Inferior parietal cortex (tissue), 1 donor: ENCODE measurements around the gene ZNF507.
"Not testable (repeated sequence)": the region's sequence is repeated elsewhere in the genome, so short reads cannot be mapped to it uniquely, and the experiment has no call there.

Experiments used
- DNase-seq: peaks from one replicate; pipeline ENCODE4 v3.0.0-alpha.2; 2016; ENCODE audit errors: extremely low spot score

ZNF507 gene

DNA sequence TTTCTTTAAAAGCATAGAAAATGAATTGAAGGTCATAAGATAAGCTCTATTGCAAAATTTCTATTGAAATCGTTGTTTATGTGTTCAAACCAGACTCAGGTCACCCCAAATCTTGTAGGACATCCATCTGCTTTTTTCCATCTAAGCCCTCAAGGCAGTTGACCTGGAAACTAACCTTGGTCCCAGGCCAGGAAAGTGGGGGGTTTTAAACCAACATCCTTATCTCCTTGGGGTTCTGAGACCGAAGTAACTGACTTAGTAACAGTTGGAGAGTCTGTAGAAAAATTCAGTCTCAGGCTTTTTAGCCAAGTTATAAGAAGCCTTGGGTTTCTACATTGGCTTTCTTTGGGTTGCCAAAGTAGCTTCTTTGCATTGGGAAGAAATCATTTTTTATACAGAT is 23.4 kb downstream of the ZNF507 start:
- DNase-seq: no peak

DNA sequence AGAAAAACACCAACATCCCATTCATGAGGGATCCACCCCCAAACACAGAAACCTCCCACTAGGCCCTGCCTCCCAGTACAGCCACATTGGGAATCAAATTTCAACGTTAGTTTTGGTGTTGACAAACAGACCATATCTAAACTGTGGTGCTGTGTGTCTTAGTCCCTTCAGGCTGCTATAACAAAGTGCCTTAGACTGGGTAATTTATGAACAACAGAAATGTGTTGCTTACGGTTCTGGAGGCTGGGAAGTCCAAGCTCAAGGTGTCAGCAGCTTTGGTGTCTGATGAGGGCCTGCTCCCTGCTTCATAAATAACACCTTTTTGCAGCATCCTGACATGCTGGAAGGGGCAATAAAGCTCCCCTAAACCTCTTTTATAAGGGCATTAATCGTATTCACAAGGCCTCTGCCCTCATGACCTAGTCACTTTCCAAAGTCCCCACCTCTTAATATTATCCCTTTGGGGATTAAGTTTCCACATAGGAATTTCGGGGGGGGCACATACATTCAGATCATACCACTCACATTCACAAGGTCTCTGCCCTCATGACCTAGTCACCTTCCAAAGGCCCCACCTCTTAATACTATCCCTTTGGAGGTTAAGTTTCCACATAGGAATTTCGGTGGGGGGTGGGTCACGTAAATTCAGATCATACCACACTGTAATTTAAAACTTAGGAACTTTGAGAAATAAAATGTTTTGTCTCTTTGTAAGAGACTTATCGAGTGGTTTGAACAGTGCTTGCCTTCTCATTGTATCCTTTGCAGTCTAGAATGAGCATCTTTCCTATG is 27.5 kb downstream of the ZNF507 start:
- no peak for DNase-seq

DNA sequence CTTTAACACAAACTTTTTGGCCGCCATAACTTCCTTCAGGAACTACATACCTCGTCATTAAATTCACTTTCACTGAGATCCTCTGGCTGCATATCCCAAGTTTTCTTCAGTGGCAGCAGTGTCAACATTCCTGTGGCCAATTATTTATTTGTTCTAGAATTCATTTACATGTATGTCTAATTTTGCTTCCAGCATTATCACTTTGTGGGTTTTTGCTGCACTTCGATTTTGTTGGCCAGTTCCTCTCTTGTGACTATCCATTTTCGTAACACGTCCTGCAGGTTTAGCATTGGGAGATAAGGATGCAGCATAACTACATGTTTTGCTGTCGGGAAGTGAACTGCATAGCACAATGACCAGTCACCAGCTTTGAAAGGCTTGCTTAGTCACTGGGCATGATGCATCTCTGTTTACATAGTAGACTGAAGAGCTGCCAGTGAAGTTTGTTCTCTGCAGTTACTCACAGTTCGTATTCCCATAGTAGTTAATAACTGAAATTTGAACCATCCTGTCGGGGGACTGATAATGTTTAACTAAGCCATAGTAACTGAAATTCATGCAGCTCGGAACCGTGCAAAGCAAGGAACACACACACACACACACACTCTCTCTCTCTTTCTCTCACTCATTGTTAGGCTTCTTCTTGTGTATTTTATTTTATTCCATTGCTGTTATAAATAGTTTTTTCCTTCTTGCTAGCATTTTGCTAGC is 28.3 kb downstream of the ZNF507 start:
- DNase-seq: peak; percentile 68

DNA sequence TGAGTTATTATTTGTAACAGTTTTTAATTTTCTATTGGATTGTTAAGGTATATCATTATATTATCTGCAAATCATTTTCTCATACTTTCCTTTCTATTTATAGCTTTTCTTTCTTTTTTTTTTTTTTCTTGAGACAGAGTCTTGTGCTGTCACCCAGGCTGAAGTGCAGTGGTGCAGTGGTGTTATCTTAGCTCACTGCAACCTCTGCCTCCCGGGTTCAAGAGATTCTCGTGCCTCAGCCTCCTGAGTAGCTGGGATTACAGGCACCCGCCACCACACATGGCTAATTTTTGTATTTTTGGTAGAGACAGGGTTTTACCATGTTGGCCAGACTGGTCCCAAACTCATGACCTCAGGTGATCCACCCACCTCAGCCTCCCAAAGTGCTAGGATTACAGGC is 29.0 kb downstream of the ZNF507 start:
- DNase-seq: not testable (repeated sequence)

DNA sequence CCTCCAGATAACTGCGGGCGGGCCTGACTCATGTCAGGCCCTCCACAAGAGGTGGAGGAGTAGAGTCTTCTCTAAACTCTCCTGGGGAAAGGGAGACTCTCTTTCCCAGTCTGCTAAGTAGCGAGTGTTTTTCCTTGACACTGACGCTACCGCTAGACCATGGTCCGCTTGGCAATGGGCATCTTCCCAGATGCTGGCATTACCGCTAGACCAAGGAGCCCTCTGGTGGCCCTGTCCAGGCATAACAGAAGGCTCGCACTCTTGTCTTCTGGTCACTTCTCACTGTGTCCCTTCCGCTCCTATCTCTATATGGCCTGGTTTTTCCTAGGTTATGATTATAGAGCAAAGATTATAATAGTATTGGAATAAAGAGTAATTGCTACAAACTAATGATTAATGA is 31.7 kb downstream of the ZNF507 start:
- DNase-seq: not testable (repeated sequence)

DNA sequence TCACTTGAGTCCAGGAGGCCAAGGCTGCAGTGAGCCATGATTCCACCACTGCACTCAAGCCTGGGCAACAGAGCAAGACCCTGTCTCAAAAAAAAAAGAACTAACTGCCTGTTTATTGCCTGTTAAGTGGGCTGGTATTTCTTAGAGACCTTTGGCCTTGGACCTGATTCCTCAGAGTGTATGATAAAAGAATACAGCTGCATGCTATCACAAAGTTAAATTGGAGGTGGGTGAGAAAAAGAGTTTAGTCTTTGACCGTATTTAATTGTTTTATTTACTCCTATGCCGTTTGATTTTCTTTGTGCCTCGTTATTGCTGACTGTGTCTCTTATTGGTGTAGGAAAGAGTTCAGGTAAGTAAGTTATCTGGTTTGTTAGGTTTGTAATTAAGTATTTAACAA is 34.9 kb downstream of the ZNF507 start:
- no peak for DNase-seq

DNA sequence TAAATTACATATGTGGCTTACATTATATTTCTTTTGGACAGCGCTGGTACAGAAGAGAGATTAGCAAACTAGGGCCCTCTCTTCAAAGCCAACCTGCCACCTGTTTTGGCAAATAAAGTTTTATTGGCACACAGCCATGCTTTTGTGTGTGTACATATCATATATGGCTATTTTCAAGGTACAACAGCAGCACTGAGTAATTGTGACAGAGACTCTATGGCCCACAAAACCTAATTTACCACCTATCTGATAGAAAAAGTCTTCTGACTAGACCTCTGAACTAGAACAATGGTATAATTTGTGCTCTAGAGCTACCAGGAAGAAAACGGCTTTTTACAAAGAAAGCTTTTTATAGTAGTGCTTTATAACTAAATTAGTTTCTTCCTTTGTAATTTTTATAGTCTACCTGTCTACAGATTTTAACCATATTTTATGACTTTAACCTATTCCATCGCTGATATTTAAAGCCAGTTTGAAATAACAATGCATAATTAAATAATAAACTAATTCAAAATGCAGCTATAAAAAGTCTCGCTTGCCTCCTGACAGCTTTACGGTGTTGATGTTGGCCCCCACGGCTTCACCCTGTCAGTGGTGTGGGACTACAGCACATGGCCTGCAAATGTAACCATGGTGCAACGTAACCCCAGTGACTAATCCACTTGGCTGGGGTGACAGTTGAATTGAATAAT is 42.4 kb downstream of the ZNF507 start:
- no peak for DNase-seq

DNA sequence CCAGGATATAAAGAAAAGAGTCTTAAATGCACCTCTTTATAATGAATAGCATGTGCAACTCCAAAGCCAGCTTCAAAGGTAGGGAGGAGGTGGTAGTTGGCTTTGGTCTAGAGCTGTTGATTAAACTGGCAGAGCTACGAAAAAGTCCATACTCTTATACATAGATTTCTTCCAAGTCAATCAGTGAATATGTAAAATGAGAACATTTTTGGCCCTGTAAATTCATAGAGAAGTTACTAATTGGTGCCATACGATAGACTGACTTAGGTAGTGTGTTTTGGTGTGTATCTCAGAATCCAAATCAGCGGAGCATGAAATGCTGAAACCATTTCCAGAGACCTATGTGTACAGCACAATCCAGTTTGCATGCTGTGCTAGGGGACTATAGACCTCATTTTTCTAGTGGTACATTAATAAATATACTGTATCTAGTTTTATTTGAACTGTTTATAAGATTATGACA is 43.0 kb downstream of the ZNF507 start:
- DNase-seq: no peak

DNA sequence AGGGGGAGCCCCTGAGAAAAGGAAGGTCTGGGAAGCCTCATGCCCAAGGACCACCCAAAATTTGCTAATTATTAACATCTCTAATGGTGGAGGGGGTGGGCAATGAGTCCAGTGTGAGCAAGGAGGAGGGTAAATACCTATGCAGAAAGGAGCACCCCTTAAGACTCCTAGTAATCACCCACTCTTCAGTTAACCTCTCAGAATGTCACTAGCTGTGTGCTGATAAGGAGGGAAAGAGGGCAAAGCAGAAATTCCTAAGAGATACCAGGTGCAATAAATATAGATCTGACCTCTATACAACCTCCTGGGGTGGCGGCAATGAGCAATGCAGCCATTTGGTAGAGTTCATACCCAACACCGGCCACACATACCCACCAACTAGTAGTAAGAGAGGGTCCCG is 47.5 kb downstream of the ZNF507 start:
- DNase-seq: no peak

DNA sequence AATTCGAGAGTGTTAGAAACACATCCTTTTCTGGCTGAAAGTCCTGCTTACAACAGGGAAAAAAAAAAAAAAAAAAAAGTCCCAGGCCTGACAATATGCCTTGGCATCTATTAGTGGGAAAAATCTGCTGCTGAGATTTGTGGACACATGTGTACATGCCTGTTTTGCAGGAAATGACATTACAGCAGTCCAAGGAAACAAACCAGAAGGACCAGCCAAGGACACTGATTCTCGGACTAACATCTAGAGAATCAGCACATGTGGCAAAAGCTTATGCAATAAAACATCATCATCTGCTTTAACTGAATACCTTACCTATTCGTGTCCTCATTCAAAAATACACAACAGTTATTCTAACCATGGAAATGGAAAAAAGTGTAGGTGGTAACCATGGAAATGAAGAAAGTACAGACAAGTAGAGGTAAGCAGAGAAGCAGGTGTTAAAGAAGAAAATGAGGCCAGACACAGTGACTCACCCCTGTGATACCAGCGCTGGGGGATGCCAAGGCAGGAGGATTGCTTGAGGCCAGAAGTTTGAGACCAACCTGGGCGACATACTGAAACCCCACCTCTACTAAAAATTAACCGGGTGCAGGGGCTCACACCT is 50.7 kb downstream of the ZNF507 start:
- peak; percentile 40 for DNase-seq

DNA sequence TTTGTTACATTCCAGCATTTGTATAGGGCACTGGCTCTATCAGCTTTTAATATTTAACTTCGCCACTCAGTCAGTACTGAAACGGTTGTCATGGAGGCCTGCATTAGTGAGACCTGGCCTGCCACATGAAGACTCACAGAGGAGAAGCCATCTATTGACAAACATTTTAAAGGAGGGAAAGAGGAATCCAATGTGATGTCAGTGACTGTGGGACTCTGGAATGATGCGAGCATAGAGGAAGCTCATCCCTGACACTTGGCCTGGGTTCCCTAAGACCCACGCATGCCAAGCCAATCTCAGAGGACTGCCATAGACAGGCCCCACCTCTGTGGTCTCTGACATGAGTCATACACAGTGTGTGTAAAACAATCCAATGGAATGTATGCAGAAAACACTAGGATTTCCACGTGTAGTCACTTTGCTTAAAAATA is 52.3 kb downstream of the ZNF507 start:
- no peak for DNase-seq

DNA sequence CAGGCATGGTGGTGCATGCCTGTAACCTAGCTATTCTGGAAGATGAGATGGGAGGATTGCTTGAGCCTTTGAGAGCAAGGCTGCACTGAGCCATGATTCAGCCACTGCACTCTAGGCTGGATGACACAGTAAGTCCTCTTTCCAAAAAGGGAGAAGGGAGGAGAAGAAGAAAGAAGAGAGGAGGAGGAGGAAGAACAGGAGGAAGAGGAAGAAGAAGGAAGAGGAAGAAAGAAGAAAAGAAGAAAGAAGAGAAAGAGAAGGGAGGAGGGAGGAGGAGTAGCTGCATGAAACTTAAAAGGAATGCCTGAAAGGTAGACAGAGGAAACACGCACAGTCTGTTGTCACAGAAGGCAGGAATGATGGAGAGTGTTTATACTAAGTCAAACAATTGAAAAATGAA is 56.6 kb downstream of the ZNF507 start:
- no peak for DNase-seq

DNA sequence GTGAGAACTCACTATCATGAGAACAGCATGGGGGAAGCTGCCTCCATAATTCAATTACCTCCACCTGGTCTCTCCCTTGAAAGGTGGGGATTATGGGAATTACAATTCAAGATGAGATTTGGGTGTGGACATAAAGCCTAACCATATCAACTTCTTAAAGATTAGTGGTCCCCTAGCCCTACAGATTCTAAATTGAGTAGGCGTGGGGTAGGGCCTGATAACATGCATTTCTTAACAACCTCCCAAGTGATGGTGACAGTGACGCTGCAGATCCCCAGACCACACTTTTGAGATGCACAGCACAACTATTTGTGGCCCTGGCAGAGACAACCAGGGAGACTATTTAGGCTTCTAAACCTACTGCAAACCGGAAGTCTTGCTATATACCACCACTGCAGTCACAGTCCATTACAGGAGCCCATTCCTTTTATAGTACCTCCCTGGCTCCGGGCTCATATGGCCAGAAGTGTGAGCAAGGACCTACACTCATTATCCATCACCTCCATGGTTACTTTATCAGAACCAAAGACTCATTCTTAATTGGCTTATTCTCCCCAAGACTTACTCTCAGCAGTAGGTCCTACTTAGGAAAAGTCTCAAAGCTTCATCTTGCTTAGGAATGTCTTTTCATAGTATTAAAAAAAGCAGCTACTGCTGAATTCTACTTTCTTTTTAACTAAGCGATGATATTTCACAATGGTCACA is 58.0 kb downstream of the ZNF507 start:
- DNase-seq: no peak

DNA sequence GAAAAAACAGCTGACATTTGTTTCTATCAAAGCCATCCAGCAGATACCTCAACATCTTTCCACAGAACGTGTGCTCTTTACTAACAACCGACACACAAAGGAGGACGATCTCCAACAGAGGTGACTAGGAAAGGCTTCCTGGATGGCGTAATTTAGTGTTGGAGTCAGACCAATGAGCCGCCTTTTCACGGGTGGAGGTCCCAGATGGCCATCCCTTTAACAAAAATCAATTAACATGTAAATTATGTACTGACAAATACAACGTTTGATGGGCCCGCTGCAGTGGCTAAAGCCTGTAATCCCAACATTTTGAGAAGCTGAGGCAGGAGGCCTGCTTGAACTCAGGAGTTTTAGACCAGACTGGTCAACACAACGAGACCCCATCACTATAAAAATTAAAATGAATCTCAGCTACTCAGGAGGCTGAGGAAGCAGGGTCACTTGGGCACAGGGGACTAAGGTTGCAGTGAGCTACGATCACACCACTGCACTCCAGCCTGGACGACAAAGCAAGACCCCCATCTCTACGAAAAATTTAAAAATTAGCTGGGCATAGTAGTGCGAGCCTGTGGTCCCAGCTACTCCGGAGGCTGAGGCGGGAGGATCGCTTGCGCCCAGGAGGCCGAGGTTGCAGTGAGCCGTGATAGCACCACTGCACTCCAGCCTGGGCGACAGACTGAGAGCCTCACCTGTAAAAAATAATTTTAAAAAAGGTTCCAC is 59.0 kb downstream of the ZNF507 start:
- DNase-seq: no peak

DNA sequence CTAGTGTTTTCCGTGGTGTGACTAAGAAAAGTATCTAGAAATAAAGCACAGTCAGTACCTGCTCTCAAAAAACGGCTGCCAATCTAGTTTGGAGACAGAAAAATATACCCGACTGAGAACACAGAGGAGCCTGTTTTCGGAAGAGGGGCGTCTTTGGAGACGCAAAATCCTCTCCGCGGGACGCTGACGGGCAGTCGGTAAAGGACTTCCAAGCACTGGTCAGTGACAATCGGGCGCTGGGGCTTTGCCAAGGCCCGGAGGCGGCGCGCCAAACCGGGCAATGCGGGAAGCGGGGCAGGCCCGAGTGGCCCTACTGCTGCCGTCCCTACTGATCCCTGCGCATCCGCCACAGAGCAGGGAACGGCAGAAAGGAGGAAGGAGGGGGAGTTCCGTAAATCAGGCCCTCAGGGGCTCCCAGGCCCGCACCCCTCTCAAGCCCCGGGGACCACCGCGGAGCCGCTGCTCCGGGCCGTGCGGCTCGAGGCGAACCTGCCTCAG is 59.6 kb downstream of the ZNF507 start:
- peak; percentile 58 for DNase-seq

DNA sequence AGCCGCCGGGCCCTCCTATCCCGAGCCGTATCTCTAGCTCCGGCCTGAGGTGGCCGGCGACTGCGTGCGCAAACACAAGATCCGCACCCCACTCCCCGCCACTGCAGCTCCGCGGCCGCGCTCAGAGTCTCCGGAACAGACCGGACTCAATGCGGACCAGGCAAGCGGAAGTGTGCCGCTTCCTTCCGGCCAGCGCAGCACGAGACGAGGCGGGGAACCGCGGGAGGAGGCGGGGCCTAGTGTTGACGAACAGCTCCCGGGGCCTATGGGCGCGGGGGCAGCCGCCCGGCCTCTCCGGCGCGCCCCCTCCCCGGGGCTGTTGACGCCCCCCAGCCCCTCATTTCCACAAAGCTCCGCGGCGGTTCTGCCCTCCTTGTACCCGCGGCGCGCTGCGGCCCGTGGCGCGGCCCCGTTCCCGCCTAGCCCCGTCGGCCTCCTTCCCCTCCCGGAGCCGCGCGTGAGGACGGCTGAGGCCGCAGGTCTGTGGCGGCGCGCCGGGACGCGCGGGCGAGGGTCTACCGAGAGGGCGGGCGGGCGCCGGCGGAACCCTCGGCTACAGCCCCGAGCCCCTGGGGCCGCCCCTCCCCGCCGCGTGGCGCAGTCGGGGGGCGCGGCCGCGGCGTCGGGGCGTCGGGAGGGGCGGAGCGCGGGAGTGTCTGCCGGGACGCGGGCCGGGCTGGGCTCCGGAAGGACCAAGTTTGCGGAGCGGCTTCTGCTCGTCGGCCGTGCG is 60.2 kb downstream of the ZNF507 start, which contains the start of gene DPY19L3:
Gene DPY19L3 (plus strand): TSS at position 340 of the 730 bp plus-strand sequence. CDS start 2,484 bp downstream, outside the sequence.
- DNase-seq: peak; percentile 94

DNA sequence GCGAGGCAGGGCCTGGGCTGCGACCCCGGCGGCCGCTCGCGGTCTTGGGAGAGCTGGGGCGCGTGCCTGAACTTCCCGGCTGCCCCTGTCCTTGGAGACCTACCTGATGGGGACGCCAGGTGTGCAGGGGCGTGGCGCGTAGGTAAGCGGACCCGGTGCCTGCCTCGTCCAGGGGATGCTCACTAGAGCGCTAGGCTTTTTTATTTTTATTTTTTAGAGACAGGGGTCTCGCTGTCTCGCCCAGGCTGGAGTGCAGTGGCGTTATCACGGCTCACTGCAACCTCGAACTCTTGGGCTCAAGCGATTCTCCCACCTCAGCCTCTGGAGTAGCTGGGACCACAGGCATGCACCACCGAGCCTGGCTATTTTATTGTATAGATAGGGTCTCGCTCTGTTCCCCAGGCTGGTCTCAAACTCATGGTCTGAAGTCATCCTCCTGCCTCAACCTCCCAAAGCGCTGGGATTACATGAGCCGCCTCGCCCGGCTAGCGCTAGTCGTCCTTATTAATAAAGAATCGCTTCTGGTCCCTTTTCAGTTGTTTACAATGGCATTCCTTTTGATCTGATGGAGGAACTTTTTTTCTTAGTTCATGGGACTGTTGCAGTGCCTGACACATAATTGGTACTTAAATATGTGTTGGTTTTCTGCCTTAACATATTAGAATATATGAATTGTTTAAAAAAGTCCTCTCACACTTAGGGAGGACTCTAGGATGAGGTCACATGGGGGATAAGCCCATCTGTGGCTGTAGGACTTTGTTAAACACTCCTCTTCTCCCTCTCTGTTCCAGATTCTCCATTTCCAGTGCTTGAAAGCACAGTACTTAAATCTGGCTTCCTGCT is 61.0 kb downstream of the ZNF507 start:
- no peak for DNase-seq

DNA sequence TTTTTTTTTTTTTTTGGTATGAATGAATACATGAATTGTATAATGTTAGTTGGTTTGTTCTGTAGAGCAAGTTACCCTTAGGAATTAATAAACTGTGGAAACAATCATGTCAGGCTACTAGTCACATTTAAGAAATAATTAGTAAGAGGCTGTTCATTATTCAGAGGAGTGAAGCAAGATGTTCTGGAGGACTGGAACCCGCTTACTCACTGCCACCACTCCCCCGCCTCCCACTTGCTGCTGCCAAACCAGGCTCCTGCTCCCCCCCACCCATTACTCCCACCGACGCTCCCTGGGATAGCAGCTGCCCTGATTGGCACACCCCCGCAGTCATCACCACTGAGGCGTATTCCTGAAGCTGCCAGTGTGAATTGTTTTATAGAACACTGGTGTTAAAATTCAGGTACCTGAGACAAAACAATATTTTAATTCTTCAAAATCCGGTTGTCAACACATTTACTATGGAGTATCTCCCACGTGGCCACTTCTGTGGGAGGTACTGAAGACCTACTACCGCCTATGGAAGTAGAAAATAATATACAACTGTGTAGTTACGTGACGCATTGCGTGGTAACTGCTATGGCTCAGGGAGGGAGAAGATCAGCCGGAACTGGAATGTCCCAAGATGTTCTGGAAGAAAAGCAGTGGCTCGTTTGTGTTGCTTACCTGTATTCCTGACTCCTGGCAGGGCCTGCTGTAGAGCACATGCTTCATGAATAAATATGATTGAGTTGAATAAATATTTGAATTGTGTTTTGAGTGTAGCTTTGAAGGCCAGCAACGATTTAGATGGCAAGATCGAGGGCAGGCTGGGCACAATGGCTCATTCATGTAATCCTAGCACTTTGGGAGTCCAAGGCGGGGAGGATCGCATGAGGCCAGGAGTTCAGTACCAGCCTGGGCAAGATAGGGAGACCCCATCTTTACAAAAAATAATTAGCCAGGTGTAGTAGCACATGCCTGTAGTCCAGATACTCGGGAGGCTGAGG is 61.9 kb downstream of the ZNF507 start:
- DNase-seq: peak; percentile 58
